NCI-H774 (cell line): ENCODE results near the gene CDH22.

ENCODE experiments used
- DNase-seq: peaks from one replicate; lab custom pipeline; 2025; lab: John Stamatoyannopoulos, UW

Gene CDH22

GRCh38 chr20:46214824-46215488 is 93.3 kb downstream of the CDH22 start:
- peak; percentile 7 for DNase-seq

GRCh38 chr20:46213946-46214823 is 94.1 kb downstream of the CDH22 start:
- no peak for DNase-seq

GRCh38 chr20:46212876-46213275 is 95.4 kb downstream of the CDH22 start:
- DNase-seq = no peak

GRCh38 chr20:46212252-46212651 is 96.0 kb downstream of the CDH22 start:
- no peak for DNase-seq

GRCh38 chr20:46211331-46211722 is 97.0 kb downstream of the CDH22 start:
- DNase-seq = no peak

GRCh38 chr20:46210672-46211330 is 97.5 kb downstream of the CDH22 start:
- DNase-seq = no peak

GRCh38 chr20:46209930-46210671 is 98.2 kb downstream of the CDH22 start:
- DNase-seq = no peak

- DNase-seq = no peak
Measured at GRCh38 chr20:46207793-46208192, 100.5 kb downstream of the CDH22 start.

GRCh38 chr20:46206992-46207549 is 101.2 kb downstream of the CDH22 start:
- DNase-seq = no peak

GRCh38 chr20:46206025-46206424 is 102.3 kb downstream of the CDH22 start:
- no peak for DNase-seq

- DNase-seq = no peak
Measured at GRCh38 chr20:46205349-46205748, 102.9 kb downstream of the CDH22 start.

GRCh38 chr20:46204594-46205186 is 103.6 kb downstream of the CDH22 start:
- no peak for DNase-seq

GRCh38 chr20:46203510-46203837 is 104.8 kb downstream of the CDH22 start:
- no peak for DNase-seq

- DNase-seq = no peak
Measured at GRCh38 chr20:46202766-46203509, 105.4 kb downstream of the CDH22 start.

- DNase-seq = no peak
Measured at GRCh38 chr20:46200582-46201570, 107.4 kb downstream of the CDH22 start.

GRCh38 chr20:46199198-46199597 is 109.1 kb downstream of the CDH22 start:
- DNase-seq = no peak

GRCh38 chr20:46196990-46197389 is 111.3 kb downstream of the CDH22 start:
- DNase-seq = no peak

GRCh38 chr20:46195264-46196036 is 112.8 kb downstream of the CDH22 start:
- no peak for DNase-seq

- DNase-seq = no peak
Measured at GRCh38 chr20:46194409-46194808, 113.9 kb downstream of the CDH22 start.
